K562 (cell line): ENCODE measurements around the gene TFAP2D. TPM values are rescaled to one million over a fixed set of nuclear protein-coding genes. Genes with fewer than 3 reads are reported as not detected.

Experiments used
- ATF4 ChIP-seq: fragments of 450-650 bp; formaldehyde crosslinking; IDR thresholded peaks from 2 replicates; pipeline ENCODE4 v1.4.0; 2022; ENCODE audit warnings: mild to moderate bottlenecking, moderate library complexity
- CREB5 ChIP-seq: fragments of 250-450 bp; sonication (Bioruptor Pico); IDR thresholded peaks from 2 replicates; pipeline ENCODE4 v1.5.0; 2020; ENCODE audit warnings: mild to moderate bottlenecking
- CREM ChIP-seq: IDR thresholded peaks from 2 replicates; pipeline ENCODE4 v1.6.1; 2014; ENCODE audit warnings: antibody characterized with exemption, low read depth
- ETV1 ChIP-seq: fragments of 450-650 bp; conservative IDR thresholded peaks from 2 replicates; pipeline ENCODE4 v1.6.1; 2016; ENCODE audit warnings: missing genetic modification characterization, control low read depth, low read depth, missing compliant biosample characterization
- ETV5 ChIP-seq: sonication (generic); formaldehyde crosslinking; IDR thresholded peaks from 2 replicates; pipeline ENCODE4 v1.4.0; 2020; ENCODE audit warnings: low read depth, mild to moderate bottlenecking, missing genetic modification reagents
- RCOR1 ChIP-seq, 2 experiments: IDR thresholded peaks; 2 replicates each; pipeline ENCODE4 v1.6.1; 2012; ENCODE audit warnings: low read depth in 2 of 2, low read length in 2 of 2, borderline replicate concordance in 1 of 2, improper control_type of control experiment in 1 of 2
- SP2 ChIP-seq: IDR thresholded peaks from 2 replicates; pipeline ENCODE4 v1.6.1; 2011; ENCODE audit warnings: mild to moderate bottlenecking, low read depth, low read length, moderate library complexity; ENCODE audit not compliant: poor library complexity, severe bottlenecking; ENCODE audit errors: extremely low read depth
- TSC22D4 ChIP-seq: fragments of 450-650 bp; IDR thresholded peaks from 2 replicates; pipeline ENCODE4 v1.6.1; 2016; ENCODE audit warnings: missing genetic modification characterization, missing biosample characterization, control low read depth
- ZBTB11 ChIP-seq, 3 experiments: fragments of 200-800 bp in 1 of 3; fragments of 250-450 bp in 1 of 3; fragments of 450-650 bp in 1 of 3; sonication (Bioruptor Pico) in 1 of 3; sonication (Bioruptor generic) in 1 of 3; formaldehyde crosslinking in 1 of 3; IDR thresholded peaks; 2 replicates each; pipeline versions ENCODE4 v1.6.1 to v1.8.0; 2016 to 2022; ENCODE audit warnings: mild to moderate bottlenecking in 2 of 3, missing genetic modification characterization in 2 of 3, missing compliant biosample characterization in 1 of 3, moderate library complexity in 1 of 3
- ZNF318 ChIP-seq, 2 experiments: fragments of 450-650 bp; IDR thresholded peaks; 2 replicates each; pipeline ENCODE4 v1.6.1; 2016; ENCODE audit warnings: mild to moderate bottlenecking in 2 of 2, borderline replicate concordance in 1 of 2, low read depth in 1 of 2, moderate library complexity in 1 of 2
- ZNF668 ChIP-seq: fragments of 250-450 bp; sonication (Bioruptor Pico); IDR thresholded peaks from 2 replicates; pipeline ENCODE4 v1.8.0; 2022; ENCODE audit warnings: mild to moderate bottlenecking, inconsistent platforms
- polyA plus RNA-seq, 8 experiments: library from polyadenylated mRNA; depleted of rRNA in 4 of 8; stranded (reverse) in 5 of 8; unstranded in 3 of 8; fragments of >200 nt; fragmentation: Nextera tagmentation in 2 of 8; fragmentation: Illumina TruSeq in 1 of 8; extraction: Ambion mirVana in 2 of 8; extraction: Trizol in 1 of 8; gene quantifications; 2 replicates each; pipeline versions ENCODE4 v1.2.1 to v1.2.3, GENCODE V29; 2011 to 2014; ENCODE audit warnings: inconsistent platforms in 1 of 8, missing spikeins in 1 of 8
- total RNA-seq, 7 experiments: library from RNA; depleted of rRNA in 6 of 7; stranded (reverse); fragments of >200 nt in 6 of 7; fragmentation: Illumina TruSeq in 2 of 7; extraction: Trizol in 2 of 7; gene quantifications; 2 replicates each; pipeline versions ENCODE4 v1.2.1 to v1.2.3, GENCODE V29; 2011 to 2021; ENCODE audit warnings: low replicate concordance in 1 of 7

The TFAP2D gene
- total and polyA plus RNA-seq, 9 of the 15 experiments (the other 6 are each of a cell fraction or from before 2014, with no cell fraction given) = not detected

GRCh38 chr6:50791900-50792508, 78.7 kb downstream of the TFAP2D start (continued):
- TF ChIP-seq CREB5 (CRISPR knock-in tag) (no peak), CREM (no peak), SP2 (no peak), ETV1 (tag) (peak; percentile 57; the same call in 1 of the 2 replicates), ZNF318 (IDR thresholded peaks at IDR 0.05; ENCODE audit: borderline replicate concordance in 1 of 2, low read depth in 1 of 2) (no peak), ZBTB11 (CRISPR knock-in tag; IDR thresholded peaks at IDR 0.05) (no peak), TSC22D4 (no peak), ATF4 (CRISPR knock-in tag) (no peak), RCOR1 (IDR thresholded peaks at IDR 0.05; ENCODE audit: borderline replicate concordance in 1 of 2, low read depth in 2 of 2, low read length in 2 of 2) (no peak), ZNF668 (CRISPR knock-in tag) (no peak), ETV5 (CRISPR knock-in tag) (no peak)
